Measurements from ENCODE around the gene KLHL20.
"Not testable (repeated sequence)": the region's sequence is repeated elsewhere in the genome, so short reads cannot be mapped to it uniquely, and the experiment has no call there.

KLHL20 gene

GRCh38 chr1:173714759-173715537, at the start of gene KLHL20:
Gene KLHL20, plus strand, starts transcription at chr1:173714981. Its CDS starts 1,063 bp downstream, at chr1:173716044.
- H3K36me3 Mint-ChIP-seq = peaks cover 0 to 8% of the 10 kb centered on the region in 2 donors
- H3K27ac Mint-ChIP-seq = peak within 1 kb of the TSS; percentile 91
- ATAC-seq (replicated peaks) (peak; percentile 97), DNase-seq (peak; percentile 89)
- peaks cover 7 to 11% of the 10 kb centered on the region in 2 donors for H3K4me1 Mint-ChIP-seq
- H3K9me3 Mint-ChIP-seq = no peaks in the 10 kb centered on the region
- peaks cover 9 to 22% of the 10 kb centered on the region in 2 donors for H3K27me3 Mint-ChIP-seq
- peak within 1 kb of the TSS; percentile 93 to 96 for H3K4me3 Mint-ChIP-seq

GRCh38 chr1:173666646-173667045, 48.1 kb upstream of the KLHL20 start:
- ATAC-seq (replicated peaks) (no peak), DNase-seq (no peak)
- H3K27ac Mint-ChIP-seq = no peak overlapping the region
- H3K36me3 Mint-ChIP-seq = no peaks in the 10 kb centered on the region
- no peaks in the 10 kb centered on the region for H3K9me3 Mint-ChIP-seq
- H3K4me3 Mint-ChIP-seq = no peak overlapping the region
- H3K27me3 Mint-ChIP-seq = peaks cover 32 to 35% of the 10 kb centered on the region in 2 donors
- peaks cover 2 to 14% of the 10 kb centered on the region in 2 donors for H3K4me1 Mint-ChIP-seq

GRCh38 chr1:173669491-173669941, 45.3 kb upstream of the KLHL20 start, which contains the start of gene ANKRD45:
Gene ANKRD45, minus strand, starts transcription at chr1:173669851. Its CDS starts 10,433 bp downstream, at chr1:173659418.
- DNase-seq (peak; percentile 8), ATAC-seq (replicated peaks) (peak; percentile 29 to 58)
- H3K27ac Mint-ChIP-seq = no peak within 1 kb of the TSS
- H3K4me3 Mint-ChIP-seq = peak within 1 kb of the TSS; percentile 63 to 74
- H3K4me1 Mint-ChIP-seq = peaks cover 2 to 14% of the 10 kb centered on the region in 2 donors
- no peaks in the 10 kb centered on the region for H3K36me3 Mint-ChIP-seq
- no peaks in the 10 kb centered on the region for H3K9me3 Mint-ChIP-seq
- H3K27me3 Mint-ChIP-seq = peaks cover 32 to 35% of the 10 kb centered on the region in 2 donors

- H3K36me3 Mint-ChIP-seq; H3K4me1 Mint-ChIP-seq; H3K27ac Mint-ChIP-seq; H3K4me3 Mint-ChIP-seq; ATAC-seq (replicated peaks); DNase-seq; H3K9me3 Mint-ChIP-seq: not testable (repeated sequence)
- peaks cover 20 to 22% of the 10 kb centered on the region in 2 donors for H3K27me3 Mint-ChIP-seq
These were observed 40.3 kb upstream of the KLHL20 start for GRCh38 chr1:173674496-173674895.

GRCh38 chr1:173680152-173680551, 34.6 kb upstream of the KLHL20 start:
- ATAC-seq (replicated peaks); H3K4me3 Mint-ChIP-seq; H3K27me3 Mint-ChIP-seq; DNase-seq; H3K27ac Mint-ChIP-seq; H3K36me3 Mint-ChIP-seq; H3K4me1 Mint-ChIP-seq: not testable (repeated sequence)
- peaks cover 0 to 10% of the 10 kb centered on the region in 2 donors for H3K9me3 Mint-ChIP-seq

GRCh38 chr1:173682184-173682583, 32.6 kb upstream of the KLHL20 start:
- DNase-seq (no peak), ATAC-seq (replicated peaks) (no peak)
- Mint-ChIP-seq H3K9me3 (peaks cover 0 to 10% of the 10 kb centered on the region in 2 donors), H3K27ac (no peak overlapping the region), H3K36me3 (no peaks in the 10 kb centered on the region), H3K4me1 (peaks cover 2 to 6% of the 10 kb centered on the region in 2 donors), H3K27me3 (peaks cover 9 to 10% of the 10 kb centered on the region in 2 donors), H3K4me3 (no peak overlapping the region)

- not testable (repeated sequence) for H3K36me3 Mint-ChIP-seq; DNase-seq; H3K4me3 Mint-ChIP-seq; ATAC-seq (replicated peaks); H3K27me3 Mint-ChIP-seq; H3K27ac Mint-ChIP-seq
- H3K9me3 Mint-ChIP-seq = peaks cover 7 to 13% of the 10 kb centered on the region in 2 donors
- peaks cover 4 to 16% of the 10 kb centered on the region in 2 donors for H3K4me1 Mint-ChIP-seq
These were observed 30.9 kb upstream of the KLHL20 start for GRCh38 chr1:173683838-173684237.

- H3K9me3 Mint-ChIP-seq; H3K4me3 Mint-ChIP-seq; DNase-seq; H3K27ac Mint-ChIP-seq; ATAC-seq (replicated peaks); H3K36me3 Mint-ChIP-seq: not testable (repeated sequence)
- Mint-ChIP-seq H3K27me3 (peaks cover 4 to 12% of the 10 kb centered on the region in 2 donors), H3K4me1 (peaks cover 4 to 17% of the 10 kb centered on the region in 2 donors)
These were observed 29.7 kb upstream of the KLHL20 start for GRCh38 chr1:173685121-173685520.

- ATAC-seq (replicated peaks) (no peak), DNase-seq (no peak)
- H3K36me3 Mint-ChIP-seq = no peaks in the 10 kb centered on the region
- peaks cover 6 to 13% of the 10 kb centered on the region in 2 donors for H3K9me3 Mint-ChIP-seq
- no peak overlapping the region for H3K4me3 Mint-ChIP-seq
- H3K4me1 Mint-ChIP-seq = peaks cover 4 to 17% of the 10 kb centered on the region in 2 donors
- H3K27me3 Mint-ChIP-seq = peaks cover 11 to 25% of the 10 kb centered on the region in 2 donors
- no peak overlapping the region for H3K27ac Mint-ChIP-seq
These were observed 26.5 kb upstream of the KLHL20 start for GRCh38 chr1:173688300-173688699.

- Mint-ChIP-seq H3K4me1 (peaks cover 1 to 7% of the 10 kb centered on the region in 2 donors), H3K27me3 (peaks cover 34 to 49% of the 10 kb centered on the region in 2 donors), H3K27ac (no peak overlapping the region), H3K4me3 (no peak overlapping the region), H3K9me3 (peaks cover 6 to 14% of the 10 kb centered on the region in 2 donors), H3K36me3 (peaks cover 0 to 1% of the 10 kb centered on the region in 2 donors)
- ATAC-seq (replicated peaks) (no peak), DNase-seq (no peak)
These were observed 21.5 kb upstream of the KLHL20 start for GRCh38 chr1:173693238-173693637.

- not testable (repeated sequence) for H3K4me3 Mint-ChIP-seq; H3K4me1 Mint-ChIP-seq; H3K36me3 Mint-ChIP-seq; H3K9me3 Mint-ChIP-seq; ATAC-seq (replicated peaks); DNase-seq; H3K27ac Mint-ChIP-seq
- H3K27me3 Mint-ChIP-seq = peaks cover 37 to 55% of the 10 kb centered on the region in 2 donors
These were observed 13.5 kb upstream of the KLHL20 start for GRCh38 chr1:173701299-173701698.

- ATAC-seq (replicated peaks) (no peak), DNase-seq (no peak)
- Mint-ChIP-seq H3K36me3 (peaks cover 0 to 3% of the 10 kb centered on the region in 2 donors), H3K27ac (no peak overlapping the region), H3K4me1 (no peaks in the 10 kb centered on the region), H3K4me3 (no peak overlapping the region), H3K9me3 (peaks cover 0 to 4% of the 10 kb centered on the region in 2 donors), H3K27me3 (peaks cover 26 to 46% of the 10 kb centered on the region in 2 donors)
These were observed 12.0 kb upstream of the KLHL20 start for GRCh38 chr1:173702736-173703135.

- no peak overlapping the region for H3K4me3 Mint-ChIP-seq
- DNase-seq (no peak), ATAC-seq (replicated peaks) (no peak)
- H3K27ac Mint-ChIP-seq = no peak overlapping the region
- no peaks in the 10 kb centered on the region for H3K4me1 Mint-ChIP-seq
- peaks cover 0 to 3% of the 10 kb centered on the region in 2 donors for H3K36me3 Mint-ChIP-seq
- H3K27me3 Mint-ChIP-seq = peaks cover 12 to 45% of the 10 kb centered on the region in 2 donors
- peaks cover 0 to 4% of the 10 kb centered on the region in 2 donors for H3K9me3 Mint-ChIP-seq
These were observed 9.7 kb upstream of the KLHL20 start for GRCh38 chr1:173705117-173705516.

GRCh38 chr1:173708787-173709186, 6.0 kb upstream of the KLHL20 start:
- Mint-ChIP-seq H3K4me1 (no peaks in the 10 kb centered on the region), H3K27ac (no peak overlapping the region), H3K4me3 (no peak overlapping the region), H3K9me3 (no peaks in the 10 kb centered on the region), H3K27me3 (peaks cover 17 to 46% of the 10 kb centered on the region in 2 donors), H3K36me3 (no peaks in the 10 kb centered on the region)
- DNase-seq (no peak), ATAC-seq (replicated peaks) (no peak)

GRCh38 chr1:173714441-173714758, 381 bp upstream of the KLHL20 start:
- H3K27me3 Mint-ChIP-seq = peaks cover 10 to 27% of the 10 kb centered on the region in 2 donors

More at GRCh38 chr1:173714441-173714758, 381 bp upstream of the KLHL20 start:
- peak overlapping the region; percentile 91 for H3K27ac Mint-ChIP-seq
- no peak for DNase-seq
- H3K4me3 Mint-ChIP-seq = peak overlapping the region; percentile 93 to 96
- H3K4me1 Mint-ChIP-seq = peaks cover 7 to 11% of the 10 kb centered on the region in 2 donors
- no peak for ATAC-seq (replicated peaks)
- H3K36me3 Mint-ChIP-seq = peaks cover 0 to 8% of the 10 kb centered on the region in 2 donors
- no peaks in the 10 kb centered on the region for H3K9me3 Mint-ChIP-seq
